Upper lobe of left lung (tissue), 4 donors: ENCODE data around the gene WDR93.

Experiments used
- EP300 ChIP-seq, 4 donors: sonication (generic); formaldehyde crosslinking; IDR thresholded peaks; one replicate each; pipeline ENCODE4 v1.5.1; 2017; ENCODE audit warnings: antibody characterized with exemption in 4 of 4, control low read depth in 2 of 4
- POLR2A ChIP-seq, 4 donors: fragments of 450-650 bp; IDR thresholded peaks; one replicate each; pipeline ENCODE4 v1.5.1; 2016 to 2017; ENCODE audit warnings: antibody characterized with exemption in 4 of 4, mild to moderate bottlenecking in 2 of 4
- POLR2AphosphoS5 ChIP-seq, 2 donors: sonication (generic); formaldehyde crosslinking; IDR thresholded peaks; one replicate each; pipeline ENCODE4 v1.5.1; 2017; ENCODE audit warnings: antibody characterized with exemption in 2 of 2
- TF ChIP-seq, protein P1 (sequence below), 6 experiments: fragments of 450-650 bp in 4 of 6; fragments of 200-600 bp in 2 of 6; sonication (generic) in 2 of 6; IDR thresholded peaks; one replicate each; pipeline ENCODE4 v1.5.1; 2016 to 2019; ENCODE audit warnings: antibody characterized with exemption in 6 of 6

DNA sequence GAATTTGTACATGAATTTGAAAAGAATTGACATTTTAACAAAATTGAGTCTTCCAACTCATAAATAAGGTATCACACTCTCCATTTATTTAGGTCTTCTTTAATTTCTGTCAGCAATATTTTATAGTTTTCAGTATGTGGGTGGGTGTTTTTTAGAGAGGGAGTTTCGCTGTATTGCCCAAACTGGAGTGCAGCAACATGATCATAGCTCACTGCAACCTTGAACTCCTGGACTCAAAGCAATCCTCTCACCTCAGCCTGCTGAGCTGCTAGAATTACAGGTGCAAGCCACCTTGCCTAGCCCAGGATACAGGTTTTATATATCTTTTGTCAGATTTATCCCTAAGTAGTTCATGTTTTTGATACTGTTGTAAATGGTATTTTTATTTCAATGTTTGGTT lies 4.6 kb downstream of the WDR93 start:
- TF ChIP-seq, protein P1, sequence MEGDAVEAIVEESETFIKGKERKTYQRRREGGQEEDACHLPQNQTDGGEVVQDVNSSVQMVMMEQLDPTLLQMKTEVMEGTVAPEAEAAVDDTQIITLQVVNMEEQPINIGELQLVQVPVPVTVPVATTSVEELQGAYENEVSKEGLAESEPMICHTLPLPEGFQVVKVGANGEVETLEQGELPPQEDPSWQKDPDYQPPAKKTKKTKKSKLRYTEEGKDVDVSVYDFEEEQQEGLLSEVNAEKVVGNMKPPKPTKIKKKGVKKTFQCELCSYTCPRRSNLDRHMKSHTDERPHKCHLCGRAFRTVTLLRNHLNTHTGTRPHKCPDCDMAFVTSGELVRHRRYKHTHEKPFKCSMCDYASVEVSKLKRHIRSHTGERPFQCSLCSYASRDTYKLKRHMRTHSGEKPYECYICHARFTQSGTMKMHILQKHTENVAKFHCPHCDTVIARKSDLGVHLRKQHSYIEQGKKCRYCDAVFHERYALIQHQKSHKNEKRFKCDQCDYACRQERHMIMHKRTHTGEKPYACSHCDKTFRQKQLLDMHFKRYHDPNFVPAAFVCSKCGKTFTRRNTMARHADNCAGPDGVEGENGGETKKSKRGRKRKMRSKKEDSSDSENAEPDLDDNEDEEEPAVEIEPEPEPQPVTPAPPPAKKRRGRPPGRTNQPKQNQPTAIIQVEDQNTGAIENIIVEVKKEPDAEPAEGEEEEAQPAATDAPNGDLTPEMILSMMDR (IDR thresholded peaks at IDR 0.05): no peak
- no peak for TF ChIP-seq POLR2A (IDR thresholded peaks at IDR 0.05)
- TF ChIP-seq POLR2AphosphoS5 (IDR thresholded peaks at IDR 0.05): no peak
- TF ChIP-seq EP300 (IDR thresholded peaks at IDR 0.05): no peak
